HT1080 (cell line): ENCODE measurements around the gene BNC2. TPM values are rescaled to one million over a fixed set of nuclear protein-coding genes. Genes with fewer than 3 reads are reported as not detected.
A peak's percentile ranks its signal among the peaks of the same experiment; 100 is the strongest.

Source experiments
- DNase-seq: peaks from one replicate; pipeline ENCODE4 v3.0.0-alpha.2; 2015; ENCODE audit warnings: low read depth
- total RNA-seq: library from RNA; depleted of rRNA; stranded (reverse); fragments of >200 nt; shearing (Covaris generic); gene quantifications from 2 replicates; pipeline ENCODE4 v1.2.3, GENCODE V29; 2014

The BNC2 gene
- total RNA-seq, 1 experiment from 2014 or later = 13.5 TPM

DNA sequence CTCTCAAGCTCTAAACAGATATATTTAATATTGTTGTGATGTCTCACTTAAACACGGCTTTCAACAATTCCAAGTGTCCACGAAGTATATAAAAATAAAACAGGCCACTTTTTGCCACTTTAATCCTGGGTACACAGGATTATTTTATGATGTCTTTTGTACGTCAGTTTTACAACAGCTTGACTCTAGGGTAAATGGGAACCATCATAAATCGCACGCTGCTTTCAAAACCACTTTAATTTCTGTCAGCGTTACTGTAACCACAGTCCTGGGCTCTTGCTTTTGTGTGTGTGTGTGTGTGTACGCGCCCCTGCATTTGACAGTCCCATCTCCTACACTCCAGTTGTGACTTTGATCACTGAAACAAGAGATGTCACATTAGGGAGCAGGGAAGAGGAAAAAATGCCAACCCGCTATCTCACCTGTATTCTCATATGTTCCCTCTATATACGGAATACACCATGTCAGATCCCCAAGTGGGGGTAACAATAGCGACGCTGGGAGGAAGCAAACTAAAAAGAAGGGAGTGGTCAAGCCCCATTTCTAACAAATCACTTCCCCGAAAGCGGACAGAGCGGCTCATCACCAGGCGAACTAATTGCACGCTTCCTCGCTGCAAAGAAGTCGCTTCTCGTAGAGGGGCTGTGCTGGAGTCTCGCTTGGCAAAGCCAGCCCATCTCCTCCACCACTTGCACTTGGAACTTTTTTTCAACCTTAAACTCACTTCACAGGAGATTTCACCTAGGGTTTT lies 1.2 kb downstream of the BNC2 start:
- DNase-seq = peak; percentile 61

DNA sequence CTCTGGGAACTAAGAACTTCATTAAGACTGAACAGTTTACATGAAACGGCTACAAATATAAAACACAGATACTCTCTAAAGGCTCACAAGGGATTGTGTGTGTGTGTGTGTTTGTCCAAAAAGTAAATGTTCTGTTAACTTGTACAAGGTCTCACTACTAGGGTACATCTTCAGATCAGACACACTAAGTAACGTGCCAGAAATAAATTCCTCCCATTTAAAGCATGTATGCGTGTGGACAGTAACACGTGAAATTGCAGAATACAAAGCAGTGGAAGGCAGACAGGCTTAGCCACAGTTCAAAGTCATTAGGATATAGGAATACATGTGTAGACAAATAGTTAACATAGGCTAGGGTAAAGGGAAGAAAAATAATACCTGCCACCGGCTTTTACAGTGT lies 1.8 kb downstream of the BNC2 start:
- peak; percentile 19 for DNase-seq

DNA sequence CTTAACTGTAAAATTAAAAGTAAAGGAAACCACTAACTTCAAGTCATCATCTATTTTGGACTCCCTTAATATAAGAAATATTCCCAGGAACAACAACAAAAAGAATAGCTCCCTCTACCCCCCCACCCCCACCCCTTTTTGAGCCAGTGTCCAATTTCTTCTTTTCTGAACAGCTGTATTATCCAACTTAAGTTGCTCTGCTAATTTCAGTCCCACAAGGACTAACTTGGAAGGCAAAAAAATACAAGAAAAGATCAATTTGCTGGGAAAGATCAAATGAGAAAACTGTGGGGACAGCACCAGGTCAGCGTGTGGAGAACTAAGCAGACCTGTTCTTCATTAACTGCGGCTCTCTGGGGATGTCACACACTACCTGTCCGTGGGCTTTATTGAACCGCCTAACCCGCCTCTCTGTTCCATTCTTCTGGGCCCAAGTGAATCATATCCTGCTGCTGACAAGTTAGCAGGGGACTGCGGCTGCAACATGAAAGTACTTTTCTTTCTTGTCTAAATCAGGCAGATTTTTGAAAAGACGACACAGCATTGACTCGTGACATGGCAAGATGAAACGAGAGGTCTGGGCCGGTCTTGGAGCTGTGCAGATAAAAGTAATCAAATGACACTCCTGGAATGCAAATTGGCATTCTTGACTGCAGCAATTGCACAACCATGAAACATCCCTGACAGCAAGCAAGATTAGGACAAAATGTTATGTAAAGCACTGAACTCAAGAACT lies 2.7 kb downstream of the BNC2 start:
- DNase-seq = peak; percentile 80

DNA sequence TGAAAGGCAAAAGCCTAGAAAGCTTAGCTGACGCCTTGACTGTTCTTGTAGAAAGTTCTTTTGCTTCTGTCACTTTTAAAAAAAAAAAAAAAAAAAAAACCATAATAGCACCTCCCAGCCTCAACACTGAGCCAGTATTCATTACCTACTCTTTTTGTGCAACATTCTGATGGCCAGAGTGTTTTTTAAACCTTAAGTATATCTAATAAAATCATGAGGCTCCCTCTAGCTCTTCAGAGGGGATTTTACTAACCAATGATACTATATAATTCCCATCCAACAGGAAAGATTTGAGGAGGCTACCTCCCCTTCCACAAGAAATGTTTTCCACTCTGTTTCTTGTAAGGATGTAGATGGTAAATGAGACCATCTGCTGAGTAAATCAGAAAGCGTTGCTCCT lies 3.9 kb downstream of the BNC2 start:
- peak; percentile 23 for DNase-seq

DNA sequence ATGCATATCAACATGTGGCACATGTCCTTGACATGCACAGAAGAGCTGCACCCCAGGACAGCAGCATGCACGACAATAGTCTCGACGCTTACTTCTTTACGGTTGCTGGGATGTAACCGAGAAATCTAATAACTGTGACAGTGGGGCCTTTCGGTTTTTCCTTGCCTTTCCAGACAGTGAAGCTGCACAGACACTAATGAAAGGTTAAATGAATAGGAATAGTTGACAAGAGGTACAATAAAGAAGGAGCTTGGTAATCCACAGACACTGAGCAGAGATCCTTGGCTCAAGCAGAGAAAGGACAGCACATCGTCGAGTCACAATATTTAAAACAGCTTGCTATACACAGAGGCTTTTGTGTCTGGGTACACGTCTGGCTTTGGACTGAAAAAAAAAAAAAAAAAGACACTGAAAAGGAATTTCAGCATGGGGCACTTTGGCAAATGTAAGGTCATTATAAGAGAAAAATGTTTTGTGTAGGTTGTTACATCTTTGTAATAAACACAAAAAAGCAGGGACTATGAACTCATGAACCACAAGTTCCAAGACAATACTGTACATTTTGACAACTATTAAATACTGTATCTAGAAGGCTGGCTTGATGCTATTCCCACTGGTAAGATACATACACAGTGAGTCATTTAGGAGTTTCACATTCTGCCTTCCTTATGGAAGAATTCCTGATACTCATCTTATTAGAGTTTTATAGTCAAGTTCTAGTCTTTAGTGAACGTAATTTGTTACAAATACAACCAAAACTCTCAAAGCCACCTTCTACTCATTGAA lies 5.6 kb downstream of the BNC2 start:
- DNase-seq = peak; percentile 54

DNA sequence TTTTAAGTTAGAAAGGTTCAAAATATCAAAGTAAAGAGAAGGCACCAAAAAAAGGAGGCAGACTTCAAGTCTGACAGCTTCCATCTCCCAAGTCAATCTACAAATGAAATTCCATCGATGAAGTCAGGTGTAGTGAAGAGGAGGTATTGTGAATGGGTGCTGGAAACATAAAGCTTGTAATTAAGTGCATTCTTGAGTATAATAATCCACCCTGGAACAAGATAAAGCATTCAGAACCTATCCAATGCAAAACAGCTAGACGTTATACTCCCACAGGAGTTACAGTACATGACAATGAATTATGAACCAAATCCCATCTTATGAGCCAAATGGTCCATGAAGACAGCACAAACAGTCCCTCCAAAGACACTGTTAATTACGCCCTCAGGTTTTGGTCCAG lies 22.3 kb downstream of the BNC2 start:
- DNase-seq = no peak

DNA sequence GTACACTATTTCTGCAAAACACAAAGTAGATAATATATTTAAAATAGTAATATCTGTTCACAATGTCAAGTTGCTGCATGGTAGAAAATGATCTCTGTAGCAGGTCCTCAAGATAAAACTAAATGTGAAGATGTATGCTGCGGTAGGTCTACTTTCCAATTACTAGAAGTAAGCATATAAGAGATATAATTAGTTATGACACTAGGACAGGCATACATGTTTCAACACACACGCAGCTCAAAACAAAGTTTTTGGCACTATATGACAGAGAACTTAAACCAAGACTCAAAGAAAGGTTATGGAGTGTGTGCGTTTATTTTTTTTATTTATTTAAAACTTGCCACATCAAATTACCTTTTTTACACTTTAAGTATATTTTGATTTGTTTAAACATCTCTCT lies 23.5 kb downstream of the BNC2 start:
- DNase-seq = no peak

DNA sequence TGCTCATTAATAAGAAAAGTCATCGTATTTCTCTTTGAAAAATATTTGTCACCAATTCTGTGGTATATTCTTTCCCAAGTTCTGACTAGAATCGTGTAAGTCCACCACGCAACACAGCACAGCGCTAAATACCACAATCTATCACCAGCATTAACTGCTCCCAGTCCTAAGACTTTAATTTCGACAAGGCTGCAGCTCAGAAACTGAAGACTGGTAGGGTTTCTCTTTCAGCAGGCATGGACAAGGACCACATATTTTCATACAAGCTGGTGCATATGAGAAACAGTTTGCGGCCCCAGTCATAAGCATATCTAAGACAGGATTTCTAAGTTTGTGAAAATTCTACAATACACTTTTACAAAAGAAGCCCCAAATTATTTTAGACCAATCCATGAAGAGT lies 24.1 kb downstream of the BNC2 start:
- DNase-seq = no peak

DNA sequence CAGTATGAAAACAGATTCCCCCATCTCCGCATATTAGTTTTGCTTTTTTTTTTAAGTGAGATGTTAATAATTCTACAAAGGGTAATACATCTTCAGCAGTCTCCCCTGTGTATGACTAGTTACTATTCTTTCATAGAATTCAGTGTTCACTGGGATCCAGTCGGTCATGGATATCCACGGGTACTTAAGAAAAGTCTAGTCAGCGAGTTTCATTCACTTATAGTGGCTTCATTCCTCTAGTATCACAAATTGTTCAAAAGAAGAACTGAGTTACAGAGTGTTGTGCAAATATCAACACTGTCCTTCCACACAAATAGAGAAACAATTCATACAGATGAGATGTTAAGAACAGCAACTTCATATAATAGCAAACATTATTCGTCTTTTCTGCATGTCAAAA lies 35.7 kb downstream of the BNC2 start:
- no peak for DNase-seq

DNA sequence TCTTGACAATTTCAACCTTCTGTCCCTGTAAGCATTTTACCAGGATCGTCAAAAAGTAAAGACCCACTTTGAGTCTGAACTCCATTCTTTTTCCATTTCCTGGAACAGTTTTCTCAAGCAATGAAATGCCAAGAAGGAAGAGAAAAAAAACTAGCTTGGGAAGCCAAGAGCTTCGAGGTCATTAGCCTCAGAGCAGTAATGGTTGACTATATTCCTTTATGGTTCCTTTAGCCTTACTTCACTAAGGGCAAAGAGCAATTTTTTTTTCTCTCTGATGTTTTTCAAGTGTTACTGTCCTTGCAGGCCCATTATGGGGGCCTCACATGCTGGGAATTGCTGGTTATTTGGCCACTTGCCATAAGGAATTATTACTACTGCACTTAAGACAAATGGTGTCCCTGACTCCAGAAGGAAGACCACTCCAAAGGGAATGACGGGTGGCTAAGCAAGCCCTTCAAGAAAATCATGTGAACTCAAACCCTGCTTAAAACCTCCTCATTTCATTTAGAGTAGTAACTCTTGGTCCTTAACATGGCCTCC lies 37.1 kb downstream of the BNC2 start:
- DNase-seq = no peak

DNA sequence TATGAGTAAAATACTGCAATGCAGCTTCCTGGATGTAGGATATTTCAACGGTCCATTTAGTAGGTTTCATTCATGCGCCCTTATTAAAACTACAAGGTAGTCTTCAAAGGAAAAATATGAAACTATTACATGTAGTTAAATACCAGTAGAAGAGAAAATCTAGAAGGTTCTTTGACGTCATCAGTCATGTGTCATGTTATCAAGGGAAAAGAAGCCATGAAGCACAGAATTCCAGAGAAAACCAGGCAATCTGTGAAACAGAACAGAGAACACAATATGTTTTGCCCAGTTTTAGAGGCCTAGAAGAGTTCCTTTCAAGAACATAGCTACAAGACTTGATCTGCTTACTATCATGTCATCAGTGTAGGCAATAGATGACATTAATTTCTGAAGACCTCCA lies 38.4 kb downstream of the BNC2 start:
- DNase-seq = no peak

DNA sequence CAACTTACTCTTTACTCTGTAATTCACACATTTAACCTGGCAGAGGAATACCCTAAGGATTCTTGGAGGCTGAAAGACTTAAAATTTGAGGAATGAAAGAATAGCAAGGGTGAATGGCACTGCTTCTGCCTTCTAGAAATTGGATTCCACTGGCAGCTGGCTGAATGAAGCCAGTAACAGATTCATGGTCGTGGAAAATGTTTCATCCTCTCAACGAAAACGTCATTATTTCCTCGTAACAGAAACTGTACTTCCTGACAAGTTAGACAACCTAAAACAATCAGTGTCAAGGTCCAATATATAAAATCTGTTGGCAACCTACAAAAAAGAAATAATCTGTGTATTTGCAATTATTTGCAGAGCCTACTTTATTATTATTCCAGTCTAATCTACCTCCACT lies 39.7 kb downstream of the BNC2 start:
- DNase-seq = no peak

DNA sequence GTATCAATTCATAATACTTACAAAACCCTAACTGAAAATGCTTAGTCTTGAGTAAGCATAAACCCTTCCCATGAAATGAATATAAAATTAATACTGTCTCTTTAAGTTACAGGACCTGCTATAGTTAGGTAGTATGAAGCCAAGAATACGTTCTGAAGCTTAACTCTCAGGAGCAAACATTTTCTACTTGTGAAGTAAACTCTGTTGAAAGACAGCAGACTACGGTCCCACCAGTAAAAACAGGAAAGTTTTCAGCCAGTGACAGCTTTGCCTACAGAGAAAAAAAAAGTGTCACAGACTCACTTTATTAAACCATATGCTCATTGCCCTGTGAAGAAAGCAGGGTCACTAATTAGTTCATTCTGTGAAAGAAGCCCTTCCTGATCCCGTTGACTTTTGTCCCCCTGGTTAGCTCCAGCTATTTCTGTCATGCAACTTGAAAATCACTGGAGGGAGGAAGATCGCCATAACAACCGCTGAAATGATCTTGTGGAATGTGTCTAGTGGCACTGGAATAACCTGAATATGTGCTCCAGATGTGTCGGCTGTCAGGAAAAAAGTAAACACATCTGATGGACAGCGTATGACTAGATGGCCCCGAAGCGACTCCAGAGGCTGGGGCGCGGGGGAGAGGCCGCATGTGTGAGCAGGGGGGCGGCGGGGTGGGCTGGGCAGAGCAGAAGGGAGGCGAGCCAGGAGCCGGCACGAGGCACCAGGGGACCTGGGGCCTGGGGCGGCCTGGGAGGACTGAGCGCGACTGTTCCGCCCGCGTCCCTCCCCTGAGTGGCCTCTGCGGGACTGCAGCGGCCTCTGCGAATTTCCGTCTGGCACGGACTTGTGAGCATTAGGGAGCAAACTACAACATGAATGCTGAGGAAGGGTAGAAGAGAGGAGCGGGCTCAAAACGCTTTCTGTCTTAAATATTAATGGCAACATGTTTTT lies 41.9 kb downstream of the BNC2 start:
- peak; percentile 11 for DNase-seq

DNA sequence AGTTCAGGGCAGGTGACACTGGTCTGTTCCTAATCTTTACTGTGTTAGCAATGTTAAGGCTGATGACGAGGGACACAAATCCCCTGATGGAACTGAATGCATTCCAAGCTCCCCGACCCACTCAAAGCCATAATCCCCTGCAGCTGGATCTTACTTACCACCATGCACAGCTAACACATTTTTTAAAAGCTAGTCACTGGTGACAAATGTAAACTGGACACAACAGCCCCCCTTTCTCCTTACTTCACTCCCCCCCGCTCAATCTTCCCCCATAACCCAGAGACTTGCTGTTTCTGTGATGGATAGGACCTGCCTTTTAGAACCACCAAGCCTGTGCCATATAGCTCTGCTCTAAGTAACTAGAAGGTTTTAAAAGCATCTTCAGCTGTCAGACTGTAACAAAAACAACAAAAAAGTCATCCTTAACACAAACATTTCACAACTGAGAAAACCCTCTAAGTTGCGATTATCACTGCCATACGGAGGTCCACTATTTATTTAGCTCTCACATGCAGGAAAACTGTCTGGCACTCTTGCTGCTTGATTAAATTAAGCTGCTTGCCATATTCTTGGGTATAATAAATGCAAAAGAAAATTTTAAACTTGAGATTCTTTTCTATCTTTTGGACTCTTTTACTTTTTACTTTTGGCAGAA lies 44.4 kb downstream of the BNC2 start:
- peak; percentile 66 for DNase-seq

DNA sequence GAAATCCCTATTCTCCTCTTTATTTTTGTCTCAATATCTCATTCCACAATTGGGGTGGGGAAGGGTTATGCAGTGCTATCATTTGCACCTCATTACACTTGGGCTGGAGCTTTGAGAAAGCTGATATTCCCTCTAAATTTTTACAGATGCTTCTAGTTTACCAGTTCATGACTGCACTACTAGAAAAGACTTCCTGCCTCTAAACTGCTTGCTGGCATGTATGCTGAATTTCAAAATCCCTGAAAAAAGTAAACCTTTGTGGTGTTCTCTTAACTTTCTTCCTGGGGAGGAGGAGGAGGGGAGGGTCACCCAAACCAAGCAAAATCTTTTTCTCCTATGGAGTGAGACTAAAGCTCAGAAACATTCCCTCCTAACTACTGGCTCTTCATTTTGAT lies 45.1 kb downstream of the BNC2 start:
- DNase-seq = no peak

DNA sequence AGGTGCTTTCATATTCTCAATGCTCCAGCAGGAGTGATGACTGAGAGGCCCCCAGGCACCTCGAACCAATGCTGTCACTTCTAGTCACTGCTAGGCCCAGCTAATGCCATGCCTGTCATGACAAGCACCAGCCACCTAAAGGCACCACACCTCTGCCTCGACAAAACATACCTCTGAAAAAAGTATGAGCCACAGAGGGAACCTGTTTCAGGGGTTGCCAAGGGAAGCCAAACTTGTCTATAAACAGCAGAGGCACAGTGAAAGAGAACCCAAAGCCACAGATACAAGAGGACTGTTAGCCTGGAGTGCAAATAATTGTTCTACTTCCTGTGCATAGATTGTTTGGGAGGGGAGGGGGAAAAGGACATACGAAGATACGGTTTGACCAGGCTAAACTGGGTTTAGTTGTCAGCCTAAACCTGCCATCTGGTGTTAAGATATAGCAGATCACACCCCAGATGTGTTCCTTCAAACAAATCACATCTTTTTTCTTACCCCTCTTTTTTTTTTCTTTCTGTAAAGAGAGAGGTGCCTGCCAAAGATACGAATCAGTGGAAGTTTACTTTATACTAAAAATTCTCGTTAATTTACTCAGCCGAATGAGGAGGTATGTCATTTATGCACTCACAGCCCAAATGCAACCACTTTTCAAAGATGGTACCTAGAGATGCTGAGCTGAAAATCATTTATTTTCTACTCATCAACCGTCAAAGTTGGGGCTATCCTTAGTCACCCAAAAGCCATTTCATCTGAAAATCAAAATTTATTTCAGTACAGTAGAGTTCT lies 45.7 kb downstream of the BNC2 start:
- DNase-seq = peak; percentile 42

DNA sequence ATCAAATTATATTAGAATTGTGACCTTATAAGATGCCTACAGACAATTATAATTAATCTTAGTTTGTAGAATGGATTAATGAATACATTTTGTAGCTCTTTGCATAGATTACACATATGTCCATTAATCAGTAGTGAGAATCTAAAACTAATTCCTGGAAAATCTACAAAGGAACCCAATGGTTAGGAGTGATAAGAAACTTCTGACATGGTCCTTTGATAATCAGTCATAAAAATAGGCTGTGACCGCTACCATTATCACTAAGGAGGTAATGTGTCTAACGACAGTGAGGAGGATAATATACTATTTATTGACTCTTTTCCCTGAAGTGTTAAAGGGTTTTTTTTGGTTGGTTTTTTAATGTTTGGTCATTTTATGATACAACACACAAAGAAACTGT lies 46.6 kb downstream of the BNC2 start:
- no peak for DNase-seq

DNA sequence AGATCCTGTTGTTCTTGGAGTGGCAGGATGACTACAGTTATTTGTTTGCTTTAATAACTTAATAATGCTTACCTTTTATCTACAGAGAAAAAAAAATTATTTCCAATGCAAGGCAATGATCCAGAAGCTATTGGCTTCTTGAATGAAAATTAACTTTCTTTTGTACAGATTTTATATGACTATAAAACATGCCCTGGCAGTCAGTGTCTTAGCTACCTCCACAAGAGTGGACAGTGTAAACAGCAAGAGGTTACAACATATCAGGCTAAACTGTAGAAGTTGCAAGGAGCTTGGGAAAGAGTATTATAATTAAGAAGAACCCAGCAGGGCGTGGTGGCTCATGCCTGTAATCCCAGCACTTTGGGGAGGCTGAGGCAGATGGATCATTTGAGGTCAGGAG lies 49.1 kb downstream of the BNC2 start:
- DNase-seq = no peak

DNA sequence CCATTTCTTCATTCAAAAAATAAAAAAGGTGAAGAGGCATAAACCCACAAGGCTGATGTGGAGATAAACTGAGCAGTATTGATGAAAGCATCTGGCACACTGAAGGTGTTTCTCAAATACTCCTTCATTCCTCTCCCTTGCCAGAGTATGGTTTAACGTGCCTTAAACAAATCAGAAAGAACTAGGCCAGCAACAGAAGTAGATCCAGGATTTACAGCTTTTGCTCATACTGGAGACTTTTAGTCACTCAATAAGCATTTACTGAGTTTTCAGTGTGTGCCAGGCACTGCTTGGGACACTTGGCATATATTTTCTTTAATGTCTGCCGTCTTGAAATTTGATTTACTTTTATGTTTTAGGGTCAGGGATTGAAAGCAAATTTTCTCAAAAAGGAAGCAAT lies 53.0 kb downstream of the BNC2 start:
- DNase-seq = no peak

DNA sequence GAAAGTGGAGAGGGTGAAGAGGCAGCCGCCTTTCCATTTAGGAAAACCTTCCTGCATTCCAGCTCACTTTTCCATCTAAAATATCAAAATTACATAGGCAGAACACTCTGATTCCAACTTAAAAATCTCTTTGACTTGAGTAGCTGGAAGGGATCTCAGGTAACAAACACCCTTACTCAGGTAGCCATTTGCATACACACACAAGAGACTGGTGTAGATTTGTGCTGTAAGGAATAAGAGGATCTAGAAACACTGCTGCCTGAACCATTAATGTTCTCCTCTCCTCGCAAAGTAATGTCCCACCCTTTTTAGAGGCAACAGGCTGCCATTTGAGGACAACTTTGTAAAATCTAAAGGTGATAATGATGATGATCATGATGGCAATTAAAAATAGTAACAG lies 53.5 kb downstream of the BNC2 start:
- no peak for DNase-seq
